Measurements from ENCODE around the gene RTP2.

RTP2 gene

DNA sequence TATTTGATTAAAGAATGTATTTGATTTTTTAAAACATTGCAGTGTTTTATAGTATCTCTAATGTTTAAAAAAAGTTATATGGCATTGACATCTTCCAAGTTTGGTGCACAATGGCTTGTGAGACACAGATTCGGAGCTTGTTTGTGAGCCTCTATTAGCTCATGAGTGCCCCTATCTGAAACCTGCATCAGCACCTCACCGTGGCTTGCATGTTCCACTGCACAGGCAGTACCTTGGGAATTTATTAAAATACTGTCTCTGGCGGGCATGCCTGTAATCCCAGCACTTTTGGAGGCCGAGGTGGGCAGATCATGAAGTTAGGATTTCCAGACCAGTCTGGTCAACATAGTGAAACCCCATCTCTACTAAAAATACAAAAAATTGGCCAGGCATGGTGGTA lies 6.8 kb upstream of the RTP2 start:
- no peak for DNase-seq (ENCODE audit: low read depth)
- H3K4me3 ChIP-seq (ENCODE audit: low read depth, low read length): no peak overlapping the region
- TF ChIP-seq, protein P1, sequence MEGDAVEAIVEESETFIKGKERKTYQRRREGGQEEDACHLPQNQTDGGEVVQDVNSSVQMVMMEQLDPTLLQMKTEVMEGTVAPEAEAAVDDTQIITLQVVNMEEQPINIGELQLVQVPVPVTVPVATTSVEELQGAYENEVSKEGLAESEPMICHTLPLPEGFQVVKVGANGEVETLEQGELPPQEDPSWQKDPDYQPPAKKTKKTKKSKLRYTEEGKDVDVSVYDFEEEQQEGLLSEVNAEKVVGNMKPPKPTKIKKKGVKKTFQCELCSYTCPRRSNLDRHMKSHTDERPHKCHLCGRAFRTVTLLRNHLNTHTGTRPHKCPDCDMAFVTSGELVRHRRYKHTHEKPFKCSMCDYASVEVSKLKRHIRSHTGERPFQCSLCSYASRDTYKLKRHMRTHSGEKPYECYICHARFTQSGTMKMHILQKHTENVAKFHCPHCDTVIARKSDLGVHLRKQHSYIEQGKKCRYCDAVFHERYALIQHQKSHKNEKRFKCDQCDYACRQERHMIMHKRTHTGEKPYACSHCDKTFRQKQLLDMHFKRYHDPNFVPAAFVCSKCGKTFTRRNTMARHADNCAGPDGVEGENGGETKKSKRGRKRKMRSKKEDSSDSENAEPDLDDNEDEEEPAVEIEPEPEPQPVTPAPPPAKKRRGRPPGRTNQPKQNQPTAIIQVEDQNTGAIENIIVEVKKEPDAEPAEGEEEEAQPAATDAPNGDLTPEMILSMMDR (IDR thresholded peaks at IDR 0.05; ENCODE audit: low read depth, low read length, missing control alignments): peak; percentile 3

GRCh38 chr3:187708696-187709095 lies 6.3 kb upstream of the RTP2 start:
- DNase-seq (ENCODE audit: low read depth): no peak
- H3K4me3 ChIP-seq (ENCODE audit: low read depth, low read length): no peak overlapping the region
- TF ChIP-seq, protein P1 (IDR thresholded peaks at IDR 0.05; ENCODE audit: low read depth, low read length, missing control alignments): no peak

DNA sequence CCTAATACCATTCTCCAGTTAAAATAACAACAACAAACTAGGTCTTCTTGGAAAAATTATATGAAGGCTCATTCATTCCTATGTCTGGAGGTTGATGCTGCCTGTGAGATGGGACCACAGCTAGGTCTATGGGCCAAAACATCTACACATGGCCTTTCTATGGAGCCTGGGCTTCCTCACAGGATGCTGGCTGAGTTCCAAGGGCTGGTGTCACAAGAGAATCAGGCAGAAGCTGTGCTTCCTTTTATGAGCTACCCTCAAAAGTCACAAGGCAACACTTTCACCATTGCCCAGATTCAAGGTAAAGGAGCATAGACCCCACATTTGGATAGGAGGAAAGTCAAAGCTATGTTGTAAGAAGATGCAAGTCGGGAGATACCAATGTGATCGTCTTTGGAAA lies 4.6 kb upstream of the RTP2 start:
- TF ChIP-seq, protein P1 (IDR thresholded peaks at IDR 0.05; ENCODE audit: low read depth, low read length, missing control alignments): no peak
- H3K4me3 ChIP-seq (ENCODE audit: low read depth, low read length): no peak overlapping the region
- no peak for DNase-seq (ENCODE audit: low read depth)

GRCh38 chr3:187705164-187705563 lies 2.8 kb upstream of the RTP2 start:
- DNase-seq (ENCODE audit: low read depth): no peak
- H3K4me3 ChIP-seq (ENCODE audit: low read depth, low read length): no peak overlapping the region
- TF ChIP-seq, protein P1 (IDR thresholded peaks at IDR 0.05; ENCODE audit: low read depth, low read length, missing control alignments): no peak

- no peak overlapping the region for H3K4me3 ChIP-seq (ENCODE audit: low read depth, low read length)
- TF ChIP-seq, protein P1 (IDR thresholded peaks at IDR 0.05; ENCODE audit: low read depth, low read length, missing control alignments): no peak
- no peak for DNase-seq (ENCODE audit: low read depth)
Measured at GRCh38 chr3:187700249-187700648, 2.1 kb downstream of the RTP2 start.

DNA sequence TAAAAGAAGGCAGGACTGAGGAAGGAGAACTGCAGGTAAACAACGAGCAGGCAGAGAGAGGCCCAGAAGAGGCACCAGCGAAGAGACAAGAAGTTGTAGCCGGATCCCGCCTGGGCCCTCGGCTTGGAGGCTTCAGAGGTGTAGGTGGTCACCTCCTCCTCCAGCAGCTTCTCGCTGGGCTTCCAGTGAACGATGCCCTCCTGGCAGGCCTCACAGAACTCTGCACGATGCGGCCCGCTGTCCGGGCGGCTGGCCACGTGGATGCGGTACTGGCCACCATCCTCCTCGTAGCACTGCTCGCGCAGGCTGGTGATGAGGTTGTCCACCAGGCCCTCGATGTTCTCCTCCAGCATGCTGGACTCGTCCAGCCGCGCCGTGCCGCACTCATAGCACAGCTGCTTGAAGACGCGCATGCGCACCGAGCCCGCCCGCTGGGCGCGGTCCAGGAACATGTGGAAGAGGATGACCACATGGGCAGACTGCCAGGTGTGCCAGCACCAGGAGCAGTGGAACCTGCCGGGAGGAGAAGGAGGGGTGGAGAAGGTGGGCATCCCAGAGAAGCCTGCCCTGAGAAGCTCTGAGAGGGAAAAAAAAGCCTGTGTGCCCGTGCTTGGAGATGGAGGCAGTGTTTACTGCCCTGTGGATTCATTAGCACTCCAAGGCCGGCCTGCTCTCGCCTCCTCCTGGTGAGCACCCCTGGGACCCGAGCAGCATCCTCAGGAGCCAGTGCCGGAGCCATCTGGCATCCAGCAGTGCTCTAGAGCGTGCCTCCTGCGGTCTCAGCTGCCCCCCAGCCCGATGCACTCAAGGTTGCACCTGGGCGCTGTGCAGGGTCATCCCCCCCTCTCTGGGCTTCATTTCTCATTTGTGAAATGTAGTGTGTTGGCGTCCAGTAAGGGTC lies 3.6 kb downstream of the RTP2 start:
- TF ChIP-seq, protein P1 (IDR thresholded peaks at IDR 0.05; ENCODE audit: low read depth, low read length, missing control alignments): no peak
- DNase-seq (ENCODE audit: low read depth): no peak
- H3K4me3 ChIP-seq (ENCODE audit: low read depth, low read length): no peak overlapping the region

DNA sequence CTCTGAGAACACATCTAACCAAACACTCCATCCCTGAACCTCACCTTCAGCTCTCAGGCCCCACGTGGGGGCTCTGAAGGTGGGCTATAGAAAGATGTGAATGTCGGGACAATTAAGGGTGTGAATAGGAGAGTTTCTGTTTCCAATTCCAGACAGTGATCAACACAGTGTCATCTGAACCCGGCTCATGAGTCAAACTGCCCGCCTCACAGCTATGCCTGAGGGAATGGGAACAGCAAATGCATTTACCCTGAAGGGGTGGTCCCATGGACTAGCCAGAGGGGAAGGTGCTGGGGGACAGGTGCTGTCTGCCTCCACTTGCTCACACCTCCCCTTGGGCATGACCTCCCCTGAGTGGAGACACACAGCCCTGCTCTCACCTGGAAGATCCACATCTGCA lies 6.3 kb downstream of the RTP2 start:
- TF ChIP-seq, protein P1 (IDR thresholded peaks at IDR 0.05; ENCODE audit: low read depth, low read length, missing control alignments): no peak
- H3K4me3 ChIP-seq (ENCODE audit: low read depth, low read length): no peak overlapping the region
- DNase-seq (ENCODE audit: low read depth): no peak

Measured in GM12864 (cell line).